HepG2 (cell line): ENCODE data around the gene ARHGEF40. TPM values are rescaled to one million over a fixed set of nuclear protein-coding genes. Genes with fewer than 3 reads are reported as not detected.
A peak's percentile ranks its signal among the peaks of the same experiment; 100 is the strongest.

Experiments used
- ARHGAP35 ChIP-seq: sonication (generic); formaldehyde crosslinking; IDR thresholded peaks from 2 replicates; pipeline ENCODE4 v1.9.0; 2022; ENCODE audit warnings: mild to moderate bottlenecking, inconsistent platforms, moderate library complexity, missing genetic modification reagents, borderline replicate concordance
- CCDC6 ChIP-seq: sonication (generic); formaldehyde crosslinking; IDR thresholded peaks from 2 replicates; pipeline ENCODE4 v1.8.1; 2022; ENCODE audit warnings: mild to moderate bottlenecking, missing genetic modification reagents, moderate library complexity
- GTF2F1 ChIP-seq: fragments of 150-350 bp; IDR thresholded peaks from 2 replicates; pipeline ENCODE4 v1.6.1; 2014; ENCODE audit warnings: low read length
- HMG20A ChIP-seq: IDR thresholded peaks from 2 replicates; pipeline ENCODE4 v1.6.1; 2016; ENCODE audit warnings: borderline replicate concordance
- JUND ChIP-seq: sonication (generic); formaldehyde crosslinking; IDR thresholded peaks from 2 replicates; pipeline ENCODE4 v1.8.0; 2022; ENCODE audit warnings: mild to moderate bottlenecking, missing genetic modification reagents
- KDM5A ChIP-seq: fragments of 200-600 bp; sonication (generic); IDR thresholded peaks from 2 replicates; pipeline ENCODE4 v1.7.0; 2018; ENCODE audit warnings: antibody characterized with exemption, mild to moderate bottlenecking, low read length, borderline replicate concordance
- MXI1 ChIP-seq: IDR thresholded peaks from 3 replicates; pipeline ENCODE4 v1.6.1; 2012; ENCODE audit warnings: low read depth, low read length, inconsistent platforms, borderline replicate concordance
- PRMT3 ChIP-seq: sonication (generic); formaldehyde crosslinking; IDR thresholded peaks from 2 replicates; pipeline ENCODE4 v1.8.1; 2022; ENCODE audit warnings: low read depth, mild to moderate bottlenecking, moderate library complexity, missing genetic modification reagents, borderline replicate concordance
- ZNF143 ChIP-seq: sonication (generic); formaldehyde crosslinking; IDR thresholded peaks from 2 replicates; pipeline ENCODE4 v1.4.0; 2020; ENCODE audit warnings: missing genetic modification reagents
- ZNF225 ChIP-seq: sonication (generic); formaldehyde crosslinking; IDR thresholded peaks from 2 replicates; pipeline ENCODE4 v1.4.0; 2020; ENCODE audit warnings: mild to moderate bottlenecking, missing genetic modification reagents
- ZNF501 ChIP-seq: sonication (generic); formaldehyde crosslinking; IDR thresholded peaks from 2 replicates; pipeline ENCODE4 v1.5.1; 2020; ENCODE audit warnings: mild to moderate bottlenecking, moderate library complexity, missing genetic modification reagents
- ZNF557 ChIP-seq: sonication (generic); formaldehyde crosslinking; IDR thresholded peaks from 2 replicates; pipeline ENCODE4 v1.4.0; 2020; ENCODE audit warnings: missing genetic modification reagents
- ZNF7 ChIP-seq: IDR thresholded peaks from 2 replicates; pipeline ENCODE4 v1.6.1; 2016; ENCODE audit warnings: missing biosample characterization, missing genetic modification reagents
- polyA plus RNA-seq, 8 experiments: library from polyadenylated mRNA; depleted of rRNA in 3 of 8; stranded (reverse) in 7 of 8; unstranded in 1 of 8; fragments of >200 nt; fragmentation: Illumina TruSeq in 4 of 8; extraction: Trizol in 4 of 8; gene quantifications; 2 replicates each; pipeline versions ENCODE4 v1.2.1 to v1.2.3, GENCODE V29; 2011 to 2016; ENCODE audit warnings: low read depth in 4 of 8, missing spikeins in 1 of 8, mixed read lengths in 1 of 8; ENCODE audit not compliant: insufficient read depth in 1 of 8
- total RNA-seq, 5 experiments: library from RNA; depleted of rRNA; stranded (reverse); fragments of >200 nt; fragmentation: Illumina TruSeq; extraction: Trizol; gene quantifications; 2 replicates each; pipeline ENCODE4 v1.2.3, GENCODE V29; 2016; ENCODE audit warnings: low read depth in 1 of 5
- TF ChIP-seq, protein P1 (sequence below): sonication (generic); formaldehyde crosslinking; IDR thresholded peaks from 2 replicates; pipeline ENCODE4 v1.8.0; 2022; ENCODE audit warnings: mild to moderate bottlenecking, missing genetic modification reagents
- TF ChIP-seq, protein P2 (sequence below): sonication (generic); formaldehyde crosslinking; IDR thresholded peaks from 2 replicates; pipeline ENCODE4 v1.5.1; 2020; ENCODE audit warnings: mild to moderate bottlenecking, missing genetic modification reagents, borderline replicate concordance
- TF ChIP-seq, protein P3 (sequence below): sonication (generic); formaldehyde crosslinking; IDR thresholded peaks from 2 replicates; pipeline ENCODE4 v1.4.0; 2020; ENCODE audit warnings: missing genetic modification reagents, borderline replicate concordance
- TF ChIP-seq, protein P4 (sequence below): sonication (generic); formaldehyde crosslinking; IDR thresholded peaks from 2 replicates; pipeline ENCODE4 v1.5.0; 2020; ENCODE audit warnings: mild to moderate bottlenecking, missing genetic modification reagents
- TF ChIP-seq, protein P5 (sequence below): sonication (generic); formaldehyde crosslinking; IDR thresholded peaks from 2 replicates; pipeline ENCODE4 v1.4.0; 2020; ENCODE audit warnings: mild to moderate bottlenecking, missing genetic modification reagents

Gene ARHGEF40
- total and polyA plus RNA-seq, 2 of the 13 experiments (the other 11 are each of a cell fraction or from before 2014, with no cell fraction given): 28.1 to 78.1 TPM

DNA sequence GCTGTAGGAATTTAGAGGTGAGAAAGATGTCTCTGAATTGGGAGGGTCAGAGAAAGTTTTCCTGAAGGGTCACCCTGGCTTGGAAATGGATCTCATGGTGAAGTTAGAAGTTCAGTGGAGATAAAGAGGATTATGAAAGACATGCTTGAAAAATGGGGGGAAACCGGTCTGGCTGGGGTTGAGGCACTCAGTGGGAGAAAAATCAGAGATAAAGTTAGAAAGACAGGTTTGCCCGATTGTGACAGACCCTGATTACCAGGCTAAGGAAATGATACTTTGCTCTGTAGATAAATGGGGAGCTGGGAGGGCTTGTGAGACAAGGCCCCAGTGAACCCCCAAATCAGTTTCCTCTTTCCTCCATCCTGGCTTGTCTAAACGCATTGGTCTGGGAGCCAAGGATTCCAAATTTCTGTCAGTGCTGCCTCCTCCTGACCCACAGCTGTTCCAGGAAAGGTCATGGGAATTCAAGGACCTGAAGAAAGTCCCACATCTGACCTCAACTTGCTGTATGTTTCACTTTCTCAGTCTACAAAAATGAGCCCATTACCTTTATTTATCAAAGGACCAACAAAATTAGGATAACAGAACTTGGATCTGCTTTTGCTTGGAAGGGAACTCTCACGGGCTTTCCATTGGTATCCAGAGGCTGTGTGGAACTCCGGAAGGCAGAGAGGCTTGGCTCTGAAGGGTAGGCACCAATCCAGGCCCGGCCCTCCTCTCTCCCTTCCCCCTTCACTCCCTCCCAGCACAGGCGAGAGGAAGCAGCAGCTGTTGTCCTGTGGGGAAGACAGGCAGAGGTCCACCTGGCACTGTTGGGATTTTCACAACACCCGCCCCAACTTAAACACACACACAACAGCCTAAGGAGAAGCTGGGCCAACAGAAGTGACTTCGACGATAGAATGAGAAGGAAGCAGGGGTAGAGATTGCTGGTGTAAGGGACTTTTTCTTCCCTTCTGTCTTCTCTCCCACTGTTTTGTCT is 31.4 kb upstream of the ARHGEF40 start (continued):
- TF ChIP-seq, protein P1, sequence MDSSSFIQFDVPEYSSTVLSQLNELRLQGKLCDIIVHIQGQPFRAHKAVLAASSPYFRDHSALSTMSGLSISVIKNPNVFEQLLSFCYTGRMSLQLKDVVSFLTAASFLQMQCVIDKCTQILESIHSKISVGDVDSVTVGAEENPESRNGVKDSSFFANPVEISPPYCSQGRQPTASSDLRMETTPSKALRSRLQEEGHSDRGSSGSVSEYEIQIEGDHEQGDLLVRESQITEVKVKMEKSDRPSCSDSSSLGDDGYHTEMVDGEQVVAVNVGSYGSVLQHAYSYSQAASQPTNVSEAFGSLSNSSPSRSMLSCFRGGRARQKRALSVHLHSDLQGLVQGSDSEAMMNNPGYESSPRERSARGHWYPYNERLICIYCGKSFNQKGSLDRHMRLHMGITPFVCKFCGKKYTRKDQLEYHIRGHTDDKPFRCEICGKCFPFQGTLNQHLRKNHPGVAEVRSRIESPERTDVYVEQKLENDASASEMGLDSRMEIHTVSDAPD (CRISPR knock-in tag): no peak
- TF ChIP-seq, protein P2, sequence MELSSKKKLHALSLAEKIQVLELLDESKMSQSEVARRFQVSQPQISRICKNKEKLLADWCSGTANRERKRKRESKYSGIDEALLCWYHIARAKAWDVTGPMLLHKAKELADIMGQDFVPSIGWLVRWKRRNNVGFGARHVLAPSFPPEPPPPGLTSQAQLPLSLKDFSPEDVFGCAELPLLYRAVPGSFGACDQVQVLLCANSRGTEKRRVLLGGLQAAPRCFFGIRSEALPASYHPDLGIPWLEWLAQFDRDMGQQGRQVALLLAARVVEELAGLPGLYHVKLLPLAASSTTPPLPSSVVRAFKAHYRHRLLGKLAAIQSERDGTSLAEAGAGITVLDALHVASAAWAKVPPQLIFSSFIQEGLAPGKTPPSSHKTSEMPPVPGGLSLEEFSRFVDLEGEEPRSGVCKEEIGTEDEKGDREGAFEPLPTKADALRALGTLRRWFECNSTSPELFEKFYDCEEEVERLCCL (CRISPR knock-in tag): no peak
- TF ChIP-seq, protein P3, sequence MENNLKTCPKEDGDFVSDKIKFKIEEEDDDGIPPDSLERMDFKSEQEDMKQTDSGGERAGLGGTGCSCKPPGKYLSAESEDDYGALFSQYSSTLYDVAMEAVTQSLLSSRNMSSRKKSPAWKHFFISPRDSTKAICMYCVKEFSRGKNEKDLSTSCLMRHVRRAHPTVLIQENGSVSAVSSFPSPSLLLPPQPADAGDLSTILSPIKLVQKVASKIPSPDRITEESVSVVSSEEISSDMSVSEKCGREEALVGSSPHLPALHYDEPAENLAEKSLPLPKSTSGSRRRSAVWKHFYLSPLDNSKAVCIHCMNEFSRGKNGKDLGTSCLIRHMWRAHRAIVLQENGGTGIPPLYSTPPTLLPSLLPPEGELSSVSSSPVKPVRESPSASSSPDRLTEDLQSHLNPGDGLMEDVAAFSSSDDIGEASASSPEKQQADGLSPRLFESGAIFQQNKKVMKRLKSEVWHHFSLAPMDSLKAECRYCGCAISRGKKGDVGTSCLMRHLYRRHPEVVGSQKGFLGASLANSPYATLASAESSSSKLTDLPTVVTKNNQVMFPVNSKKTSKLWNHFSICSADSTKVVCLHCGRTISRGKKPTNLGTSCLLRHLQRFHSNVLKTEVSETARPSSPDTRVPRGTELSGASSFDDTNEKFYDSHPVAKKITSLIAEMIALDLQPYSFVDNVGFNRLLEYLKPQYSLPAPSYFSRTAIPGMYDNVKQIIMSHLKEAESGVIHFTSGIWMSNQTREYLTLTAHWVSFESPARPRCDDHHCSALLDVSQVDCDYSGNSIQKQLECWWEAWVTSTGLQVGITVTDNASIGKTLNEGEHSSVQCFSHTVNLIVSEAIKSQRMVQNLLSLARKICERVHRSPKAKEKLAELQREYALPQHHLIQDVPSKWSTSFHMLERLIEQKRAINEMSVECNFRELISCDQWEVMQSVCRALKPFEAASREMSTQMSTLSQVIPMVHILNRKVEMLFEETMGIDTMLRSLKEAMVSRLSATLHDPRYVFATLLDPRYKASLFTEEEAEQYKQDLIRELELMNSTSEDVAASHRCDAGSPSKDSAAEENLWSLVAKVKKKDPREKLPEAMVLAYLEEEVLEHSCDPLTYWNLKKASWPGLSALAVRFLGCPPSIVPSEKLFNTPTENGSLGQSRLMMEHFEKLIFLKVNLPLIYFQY (CRISPR knock-in tag): no peak
- TF ChIP-seq JUND (CRISPR knock-in tag) (no peak), CCDC6 (no peak), ZNF557 (CRISPR knock-in tag) (no peak), PRMT3 (CRISPR knock-in tag) (no peak), HMG20A (no peak; the same call in 1 of the 2 replicates), ZNF225 (CRISPR knock-in tag) (no peak), KDM5A (no peak), GTF2F1 (no peak), ARHGAP35 (CRISPR knock-in tag) (no peak), ZNF501 (CRISPR knock-in tag) (peak; percentile 61; the same call in 1 of the 2 replicates), ZNF143 (CRISPR knock-in tag) (no peak), MXI1 (no peak), ZNF7 (CRISPR knock-in tag) (no peak)
- TF ChIP-seq, protein P4, sequence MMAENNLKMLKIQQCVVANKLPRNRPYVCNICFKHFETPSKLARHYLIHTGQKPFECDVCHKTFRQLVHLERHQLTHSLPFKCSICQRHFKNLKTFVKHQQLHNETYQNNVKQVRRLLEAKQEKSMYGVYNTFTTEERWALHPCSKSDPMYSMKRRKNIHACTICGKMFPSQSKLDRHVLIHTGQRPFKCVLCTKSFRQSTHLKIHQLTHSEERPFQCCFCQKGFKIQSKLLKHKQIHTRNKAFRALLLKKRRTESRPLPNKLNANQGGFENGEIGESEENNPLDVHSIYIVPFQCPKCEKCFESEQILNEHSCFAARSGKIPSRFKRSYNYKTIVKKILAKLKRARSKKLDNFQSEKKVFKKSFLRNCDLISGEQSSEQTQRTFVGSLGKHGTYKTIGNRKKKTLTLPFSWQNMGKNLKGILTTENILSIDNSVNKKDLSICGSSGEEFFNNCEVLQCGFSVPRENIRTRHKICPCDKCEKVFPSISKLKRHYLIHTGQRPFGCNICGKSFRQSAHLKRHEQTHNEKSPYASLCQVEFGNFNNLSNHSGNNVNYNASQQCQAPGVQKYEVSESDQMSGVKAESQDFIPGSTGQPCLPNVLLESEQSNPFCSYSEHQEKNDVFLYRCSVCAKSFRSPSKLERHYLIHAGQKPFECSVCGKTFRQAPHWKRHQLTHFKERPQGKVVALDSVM: no peak
- TF ChIP-seq, protein P5, sequence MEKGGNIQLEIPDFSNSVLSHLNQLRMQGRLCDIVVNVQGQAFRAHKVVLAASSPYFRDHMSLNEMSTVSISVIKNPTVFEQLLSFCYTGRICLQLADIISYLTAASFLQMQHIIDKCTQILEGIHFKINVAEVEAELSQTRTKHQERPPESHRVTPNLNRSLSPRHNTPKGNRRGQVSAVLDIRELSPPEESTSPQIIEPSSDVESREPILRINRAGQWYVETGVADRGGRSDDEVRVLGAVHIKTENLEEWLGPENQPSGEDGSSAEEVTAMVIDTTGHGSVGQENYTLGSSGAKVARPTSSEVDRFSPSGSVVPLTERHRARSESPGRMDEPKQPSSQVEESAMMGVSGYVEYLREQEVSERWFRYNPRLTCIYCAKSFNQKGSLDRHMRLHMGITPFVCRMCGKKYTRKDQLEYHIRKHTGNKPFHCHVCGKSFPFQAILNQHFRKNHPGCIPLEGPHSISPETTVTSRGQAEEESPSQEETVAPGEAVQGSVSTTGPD: 0 out of 2 replicates have a peak, but pooled peaks have one; percentile 34
